T-helper 1 cell treated with Interleukin-12 subunit alpha and Interleukin-12 subunit beta and Interleukin-4 antibody, amounts not matched to agents 30 ng/mL and 1 ng/mL, for 36 hours (primary cell): Measurements from ENCODE around the gene RABL2A. TPM values are rescaled to one million over a fixed set of nuclear protein-coding genes. Genes with fewer than 3 reads are reported as not detected.
"Not testable (repeated sequence)": the region's sequence is repeated elsewhere in the genome, so short reads cannot be mapped to it uniquely, and the experiment has no call there.

Experiments
- intact Hi-C: fragments of 100-400 bp; cut with micrococcal nuclease; formaldehyde crosslinking; loops from one replicate; pipeline ENCODE4 v1.15.1; 2024
- total RNA-seq: library from RNA; stranded (reverse); gene quantifications from 2 replicates; pipeline ENCODE4 v1.2.3, GENCODE V29; 2022

The RABL2A gene
- 20.9 and 24.0 TPM in 2 replicates for total RNA-seq

- intact Hi-C loops, result not testable (repeated sequence)
These were observed at the start of gene RABL2A for GRCh38 chr2:113626616-113627330. Gene RABL2A (plus strand): TSS chr2:113627266. CDS start chr2:113628607, 1,341 bp downstream.

- intact Hi-C loops, result not testable (repeated sequence)
These were observed 48.6 kb upstream of the RABL2A start for GRCh38 chr2:113578508-113578907.

- intact Hi-C loops, result not testable (repeated sequence)
These were observed 44.6 kb upstream of the RABL2A start for GRCh38 chr2:113582473-113582872.

- intact Hi-C loops, result not testable (repeated sequence)
These were observed 43.4 kb upstream of the RABL2A start for GRCh38 chr2:113583521-113584225.

- intact Hi-C loops, result not testable (repeated sequence)
These were observed 42.6 kb upstream of the RABL2A start for GRCh38 chr2:113584311-113585092.

GRCh38 chr2:113587201-113587600 is 39.9 kb upstream of the RABL2A start:
- intact Hi-C loops, result not testable (repeated sequence)

GRCh38 chr2:113589591-113589990 is 37.5 kb upstream of the RABL2A start:
- intact Hi-C loops, result not testable (repeated sequence)

- intact Hi-C loops, result not testable (repeated sequence)
These were observed 35.1 kb upstream of the RABL2A start for GRCh38 chr2:113591926-113592325.

GRCh38 chr2:113593280-113593679 is 33.8 kb upstream of the RABL2A start:
- intact Hi-C loops, result not testable (repeated sequence)

GRCh38 chr2:113595725-113596124 is 31.3 kb upstream of the RABL2A start:
- intact Hi-C loops, result not testable (repeated sequence)

- intact Hi-C loops, result not testable (repeated sequence)
These were observed 29.9 kb upstream of the RABL2A start for GRCh38 chr2:113597164-113597563.

GRCh38 chr2:113597572-113597971 is 29.5 kb upstream of the RABL2A start:
- intact Hi-C loops, result not testable (repeated sequence)

- intact Hi-C loops, result not testable (repeated sequence)
These were observed 28.9 kb upstream of the RABL2A start for GRCh38 chr2:113598180-113598579.

GRCh38 chr2:113598738-113599137 is 28.3 kb upstream of the RABL2A start:
- intact Hi-C loops, result not testable (repeated sequence)

GRCh38 chr2:113599208-113599607 is 27.9 kb upstream of the RABL2A start:
- intact Hi-C loops, result not testable (repeated sequence)

- intact Hi-C loops, result loop anchor here (2.0 to 10.0 kb wide), 3 partner anchors 90 to 373 kb away; partner anchors contain the start of gene ACTR3
These were observed 24.9 kb upstream of the RABL2A start for GRCh38 chr2:113602040-113602769.

- intact Hi-C loops, result loop anchor here (2.0 to 10.0 kb wide), 3 partner anchors 89 to 372 kb away; partner anchors contain the start of gene ACTR3
These were observed 24.1 kb upstream of the RABL2A start for GRCh38 chr2:113602869-113603466.

- intact Hi-C loops, result loop anchor here (1.0 to 10.0 kb wide), 5 partner anchors 89 to 371 kb away; partner anchors contain the start of genes ACTR3 and SLC35F5
These were observed 23.5 kb upstream of the RABL2A start for GRCh38 chr2:113603467-113604084.

- intact Hi-C loops, result loop anchor here (1.0 to 10.0 kb wide), 4 partner anchors 88 to 371 kb away; partner anchors contain the start of gene SLC35F5
These were observed 23.0 kb upstream of the RABL2A start for GRCh38 chr2:113604085-113604477.

- intact Hi-C loops, result loop anchor here (1.0 to 10.0 kb wide), 4 partner anchors 88 to 370 kb away; partner anchors contain the start of gene SLC35F5
These were observed 22.4 kb upstream of the RABL2A start for GRCh38 chr2:113604661-113605060.
